NCI-H2196 treated with DMSO at 0.1 percent for 48 hours (cell line): ENCODE measurements around the gene NLGN1.
A peak's percentile ranks its signal among the peaks of the same experiment; 100 is the strongest.

Experiments
- DNase-seq: peaks from one replicate; lab custom pipeline; 2025; ENCODE audit not compliant: unreplicated experiment; lab: John Stamatoyannopoulos, UW

Gene NLGN1

DNA sequence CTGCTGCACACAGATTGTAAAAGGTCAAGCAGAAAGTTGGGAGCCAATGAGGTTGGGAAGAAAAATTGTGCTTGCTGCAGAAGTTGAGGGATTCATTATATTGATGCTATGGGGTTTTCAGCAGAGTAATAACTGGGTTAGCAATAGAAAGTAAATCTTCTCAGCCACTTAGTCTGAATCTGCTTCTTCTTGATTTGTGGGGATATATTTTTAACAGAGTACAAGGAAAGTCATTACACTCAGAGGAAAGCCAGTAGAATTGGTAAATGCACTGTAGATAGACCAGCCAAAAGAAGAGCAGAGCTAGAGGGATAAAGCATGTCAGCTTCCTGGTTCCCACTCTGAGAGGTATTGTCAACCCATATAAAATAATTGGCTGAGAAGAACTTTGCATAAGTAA, 663.6 kb downstream of the NLGN1 start:
- DNase-seq, result no peak

DNA sequence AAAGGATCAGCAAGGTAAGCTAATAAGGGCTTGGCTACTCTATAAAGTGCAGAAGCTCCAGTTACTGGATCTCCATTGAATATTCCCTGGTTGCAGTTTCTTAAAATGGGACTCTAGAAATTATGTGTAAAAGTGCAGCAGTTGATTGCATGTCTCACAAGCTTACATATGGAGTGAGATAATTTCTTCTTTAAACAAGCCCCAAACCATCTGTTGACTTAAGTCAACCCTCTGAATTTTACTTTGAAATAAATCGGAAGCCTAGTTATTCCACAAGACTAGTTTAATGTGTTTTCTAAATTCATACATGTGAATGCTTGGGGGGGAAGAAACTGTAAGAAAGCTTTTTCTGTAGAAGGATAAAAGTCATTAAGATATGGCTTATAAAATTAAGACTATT, 664.2 kb downstream of the NLGN1 start:
- no peak for DNase-seq

DNA sequence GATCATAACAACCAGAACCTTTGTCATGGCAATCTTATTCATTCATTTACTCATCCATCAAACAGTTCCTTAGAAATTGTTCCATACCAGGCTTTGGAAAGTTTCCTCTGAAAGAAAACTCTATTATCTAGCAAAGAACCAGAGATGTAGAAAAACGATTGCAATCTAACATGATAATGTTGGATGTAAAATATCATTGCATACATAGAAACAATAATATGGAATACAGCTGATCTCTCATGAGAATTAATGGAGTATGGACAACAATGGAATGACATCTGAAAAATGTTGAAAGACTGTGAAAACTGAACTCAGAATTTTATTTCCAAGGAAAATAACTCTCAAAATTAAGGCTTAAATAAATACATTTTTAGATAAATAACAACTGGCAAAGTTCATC, 665.4 kb downstream of the NLGN1 start:
- no peak for DNase-seq

DNA sequence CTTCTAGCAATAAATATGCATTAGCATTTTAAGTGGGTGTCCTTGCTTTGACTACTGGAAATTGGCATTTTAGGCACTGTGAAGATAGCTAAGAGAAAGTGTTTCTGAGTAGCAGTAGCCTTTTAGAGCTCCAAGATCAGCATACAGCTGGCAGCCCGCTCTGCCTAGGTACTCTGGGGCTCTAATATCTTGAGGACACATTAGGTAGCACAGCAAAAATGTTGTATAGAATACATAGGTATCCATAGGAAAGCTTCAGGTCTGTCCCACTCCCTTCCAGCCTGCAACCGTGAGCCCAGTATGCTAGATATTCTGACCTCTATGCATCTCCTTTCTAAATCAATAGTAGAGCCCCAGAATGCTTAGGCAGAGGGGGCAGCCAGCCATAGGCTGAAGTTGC, 670.5 kb downstream of the NLGN1 start:
- DNase-seq, result no peak

DNA sequence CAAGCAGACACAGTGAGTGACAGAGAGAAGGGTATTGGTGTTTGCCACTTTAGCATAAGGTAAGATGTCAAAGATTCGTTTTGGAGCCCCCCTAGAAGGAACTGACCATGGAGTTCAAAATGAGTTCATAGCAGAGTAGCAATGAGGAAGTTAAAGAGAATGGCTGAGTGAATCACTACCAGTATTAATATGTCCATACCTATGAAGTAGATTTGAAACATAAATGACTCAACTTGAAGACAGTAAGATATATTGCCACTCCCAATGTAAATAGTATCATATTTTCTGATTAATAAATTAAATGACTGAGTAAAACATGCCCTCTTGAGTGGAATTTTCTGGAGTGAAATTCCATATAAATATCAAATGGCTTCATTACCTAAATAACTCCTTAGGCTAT, 675.1 kb downstream of the NLGN1 start:
- no peak for DNase-seq

DNA sequence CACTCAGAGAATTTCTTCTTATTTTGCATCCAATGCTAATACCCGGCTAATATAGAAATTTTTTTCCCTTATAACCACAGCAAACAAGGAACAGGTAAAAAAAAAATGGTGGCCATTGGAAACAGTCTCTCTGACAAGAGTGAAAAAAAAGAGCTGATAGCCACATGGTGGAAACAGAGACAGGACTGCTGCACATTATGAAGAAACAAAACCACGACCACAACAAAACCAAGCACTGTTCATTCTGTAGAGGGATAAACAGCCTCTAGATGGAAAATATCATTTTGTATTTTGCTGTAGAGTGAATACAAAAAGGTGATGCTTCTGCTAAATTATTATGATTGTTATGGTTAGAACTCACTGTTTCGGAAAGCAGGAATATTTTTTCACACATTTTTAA, 686.2 kb downstream of the NLGN1 start:
- DNase-seq, result no peak

DNA sequence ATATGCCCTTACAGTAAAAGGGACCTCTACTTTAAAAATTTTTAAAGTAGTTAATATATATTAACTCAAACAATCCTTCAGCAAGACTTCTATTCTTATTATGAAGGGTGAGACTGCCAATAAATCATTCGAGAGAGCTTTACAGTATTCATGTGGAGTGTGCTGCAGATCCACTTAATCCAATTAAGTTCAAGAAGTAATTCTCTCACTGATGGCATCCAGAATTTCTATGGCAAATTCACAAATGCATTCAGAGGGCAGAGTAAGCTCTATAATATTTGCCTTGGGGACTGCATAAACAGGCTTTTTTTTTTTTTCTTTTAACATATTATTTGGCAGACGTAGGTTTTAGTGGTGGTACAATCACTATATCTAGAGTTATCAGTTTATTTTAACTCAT, 692.0 kb downstream of the NLGN1 start:
- DNase-seq, result no peak

DNA sequence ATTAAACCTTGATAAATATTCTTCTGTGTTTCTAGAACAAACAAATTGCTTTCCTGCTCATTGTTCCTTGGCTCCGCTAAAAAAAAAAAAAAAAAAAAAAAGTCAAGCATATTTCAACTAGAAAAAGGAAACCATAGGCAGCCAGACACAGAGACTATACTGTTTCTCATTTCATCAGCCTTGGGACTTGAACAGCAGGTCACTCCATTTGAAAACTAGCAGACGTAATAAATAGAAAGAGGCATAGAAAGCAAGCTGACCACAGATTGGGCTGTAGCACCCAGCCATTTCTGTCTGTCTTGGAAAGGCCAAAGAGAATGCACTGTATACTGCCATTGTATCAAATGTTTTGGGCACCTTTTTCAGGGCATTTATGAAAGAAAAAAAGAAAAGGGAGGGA, 697.1 kb downstream of the NLGN1 start:
- DNase-seq, result no peak

DNA sequence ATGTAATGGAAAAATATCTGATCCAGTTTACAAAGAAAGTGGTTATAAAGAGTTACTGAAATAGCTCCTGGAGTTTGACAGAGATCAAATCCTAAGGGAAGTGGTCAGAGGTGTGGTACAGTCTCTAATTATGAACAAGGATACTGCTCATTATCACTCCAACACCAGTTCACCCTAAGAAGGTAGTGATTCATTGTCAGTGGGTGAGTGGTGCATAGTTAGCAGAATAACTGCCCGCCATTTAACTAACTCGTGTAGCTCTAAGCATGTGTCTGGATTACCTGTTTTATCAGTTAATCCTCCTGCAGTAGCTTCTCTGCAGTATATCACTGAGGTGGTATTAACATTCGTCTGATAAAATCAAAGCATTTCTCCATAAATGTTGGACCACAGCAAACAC, 700.1 kb downstream of the NLGN1 start:
- DNase-seq, result no peak

DNA sequence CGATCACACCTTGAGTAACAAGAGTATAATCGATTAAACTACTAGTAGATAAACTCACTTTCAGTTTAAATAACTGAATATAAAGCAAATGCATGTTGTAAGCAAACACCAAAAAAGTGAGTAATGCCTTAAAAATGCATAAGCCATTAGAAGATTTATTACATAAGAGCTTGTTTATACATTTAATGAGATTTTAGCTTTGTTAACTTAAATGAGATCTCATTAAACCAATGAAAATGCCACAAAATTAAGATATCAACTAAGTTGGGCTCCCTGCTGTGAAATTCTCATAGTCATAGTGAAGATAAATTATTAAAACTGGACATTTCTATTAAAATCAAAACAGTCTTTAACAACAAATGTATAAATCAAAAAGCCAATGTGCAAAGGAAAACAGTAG, 701.2 kb downstream of the NLGN1 start:
- no peak for DNase-seq

DNA sequence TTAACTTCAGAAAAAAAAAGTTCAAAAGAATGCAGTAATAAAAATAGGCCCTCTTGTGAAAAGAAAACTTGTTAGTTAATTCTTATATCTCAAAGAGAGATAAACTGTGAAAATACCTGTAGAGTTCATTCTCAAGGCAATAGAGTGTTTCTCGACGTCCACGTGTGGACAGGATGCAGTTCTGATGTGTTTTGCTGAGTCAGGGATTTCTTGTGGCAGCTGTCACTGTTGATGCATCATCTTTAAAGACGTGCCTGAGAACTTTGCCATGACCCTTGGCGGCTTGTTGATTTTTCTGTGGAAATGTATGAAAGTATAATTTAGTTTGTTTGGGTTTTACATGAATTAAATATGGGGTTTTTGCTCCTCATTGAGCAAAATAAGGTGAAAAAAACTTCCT, 702.2 kb downstream of the NLGN1 start:
- DNase-seq, result no peak

DNA sequence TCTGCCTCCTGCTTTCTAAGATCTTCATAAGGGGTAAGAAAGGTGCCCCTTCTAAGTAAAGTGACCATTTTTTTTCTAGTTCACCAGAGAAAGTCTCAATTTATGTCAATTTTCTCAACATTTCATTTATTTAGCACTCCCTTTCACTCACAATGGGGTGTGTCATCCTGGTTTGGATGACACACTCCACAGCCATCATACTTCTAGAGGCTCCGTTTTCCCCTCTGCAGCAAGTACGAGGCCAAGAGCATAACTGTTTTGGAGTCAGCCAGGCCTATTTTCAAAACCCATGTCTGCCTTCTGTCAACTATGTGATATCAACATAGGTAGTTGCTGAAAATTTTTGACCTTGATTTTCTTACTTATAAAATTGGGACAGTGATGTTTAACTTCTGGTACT, 703.2 kb downstream of the NLGN1 start:
- DNase-seq, result no peak

DNA sequence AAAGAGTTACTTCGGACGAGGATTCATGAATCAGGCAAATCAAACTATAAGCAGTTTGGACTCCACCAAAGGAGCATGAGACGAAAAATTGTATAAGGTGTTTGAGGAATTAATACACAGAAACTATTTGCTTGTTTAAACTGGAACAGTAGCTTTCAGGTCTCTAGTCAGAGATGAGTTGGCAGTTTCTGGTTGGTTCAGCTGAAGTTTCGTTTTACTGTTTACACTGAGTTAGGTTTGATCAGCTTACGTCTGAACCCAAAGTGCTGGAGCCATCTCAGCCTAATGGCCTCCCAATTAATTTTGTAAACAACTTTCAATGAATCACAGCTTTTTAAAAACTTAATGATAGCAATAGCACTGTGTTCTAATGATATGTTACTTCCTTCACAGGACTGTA, 703.7 kb downstream of the NLGN1 start:
- DNase-seq, result no peak

DNA sequence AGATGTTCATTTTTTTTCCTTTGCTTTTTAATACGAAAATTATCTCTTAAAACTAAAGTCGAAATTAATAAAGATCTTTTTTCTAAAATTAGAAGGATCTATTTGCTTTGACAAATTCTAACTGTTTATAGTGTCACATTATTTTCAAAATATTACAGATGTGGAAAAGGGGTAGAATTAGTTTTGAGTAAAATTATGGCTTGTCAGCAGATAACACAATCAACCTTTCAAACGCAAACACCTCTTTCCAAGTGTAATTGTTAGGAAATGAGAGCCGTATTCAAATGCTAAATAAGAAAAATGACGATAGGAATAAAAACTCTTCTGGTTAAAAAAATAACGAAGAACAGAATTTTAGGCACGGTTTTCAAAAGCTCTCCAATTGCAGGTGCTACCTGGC, 704.7 kb downstream of the NLGN1 start:
- no peak for DNase-seq

DNA sequence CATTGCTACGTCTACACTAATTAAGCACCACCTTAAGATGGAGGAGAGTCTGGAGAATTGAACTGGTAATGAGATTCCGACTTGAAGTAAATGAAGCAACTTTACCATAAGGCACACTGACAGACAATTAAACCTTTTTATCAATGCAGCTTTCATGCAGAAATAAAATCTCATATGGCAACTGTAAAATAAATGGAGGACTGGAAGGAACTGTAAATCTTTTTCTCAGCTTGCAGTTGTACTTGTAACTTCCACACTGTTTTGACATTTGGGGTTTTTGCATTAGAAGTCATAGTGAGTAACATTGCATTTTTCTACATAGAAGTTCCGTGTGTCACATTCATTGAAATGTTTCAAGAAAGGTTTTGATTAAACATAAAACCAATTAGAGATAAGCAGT, 705.3 kb downstream of the NLGN1 start:
- DNase-seq, result no peak

DNA sequence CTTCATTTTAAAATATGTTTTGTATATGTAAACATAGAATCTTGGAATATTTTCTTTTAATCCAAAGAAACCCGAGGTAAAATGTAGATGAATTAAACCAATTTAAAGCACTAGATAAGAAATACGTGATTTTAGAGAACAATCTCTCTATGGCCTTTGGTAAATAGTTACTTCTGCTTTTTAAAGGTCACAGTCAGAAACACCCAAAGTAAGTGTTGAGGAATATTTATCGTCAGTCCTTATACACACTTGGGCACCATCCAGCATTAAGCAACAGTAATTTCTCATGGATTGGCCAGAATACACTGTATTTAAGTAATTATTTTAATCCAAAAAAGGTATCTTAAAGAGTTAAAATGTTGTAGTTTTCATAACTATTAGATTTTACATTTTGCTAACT, 713.2 kb downstream of the NLGN1 start:
- no peak for DNase-seq

DNA sequence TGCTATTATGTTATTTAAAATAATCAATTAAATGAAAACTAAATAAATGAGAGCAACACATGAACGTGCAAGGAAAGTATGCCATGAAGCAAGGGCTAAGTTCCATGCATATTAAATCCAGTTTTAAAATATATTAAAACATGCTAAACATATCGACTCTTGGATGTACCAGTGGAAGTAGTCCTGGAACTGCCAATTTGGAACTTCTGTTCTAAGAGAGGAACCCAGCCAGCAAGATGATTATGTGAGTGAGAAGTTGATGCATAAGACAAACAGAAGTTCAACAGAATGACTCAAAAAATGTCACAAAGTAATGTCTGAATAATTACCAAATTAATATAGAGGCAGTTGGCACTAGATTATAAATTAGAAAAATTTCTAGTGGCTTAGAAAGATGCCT, 714.2 kb downstream of the NLGN1 start:
- no peak for DNase-seq

DNA sequence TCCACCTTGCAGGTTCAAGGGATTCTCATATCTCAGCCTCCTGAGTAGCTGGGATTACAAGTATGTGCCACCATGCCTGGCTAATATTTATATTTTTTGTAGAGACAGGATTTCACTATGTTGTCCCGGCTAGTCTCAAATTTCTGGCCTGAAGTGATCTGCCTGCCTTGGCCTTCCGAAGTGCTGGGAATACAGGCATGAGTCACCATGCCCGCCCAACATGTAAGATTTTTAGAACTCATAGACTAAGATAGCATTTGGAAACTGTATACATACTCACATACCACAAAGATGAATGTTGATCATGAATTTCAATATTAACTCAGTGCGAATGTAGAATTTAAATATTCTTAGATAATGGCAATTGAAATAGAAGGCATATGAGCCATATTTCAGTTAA, 718.9 kb downstream of the NLGN1 start:
- no peak for DNase-seq

DNA sequence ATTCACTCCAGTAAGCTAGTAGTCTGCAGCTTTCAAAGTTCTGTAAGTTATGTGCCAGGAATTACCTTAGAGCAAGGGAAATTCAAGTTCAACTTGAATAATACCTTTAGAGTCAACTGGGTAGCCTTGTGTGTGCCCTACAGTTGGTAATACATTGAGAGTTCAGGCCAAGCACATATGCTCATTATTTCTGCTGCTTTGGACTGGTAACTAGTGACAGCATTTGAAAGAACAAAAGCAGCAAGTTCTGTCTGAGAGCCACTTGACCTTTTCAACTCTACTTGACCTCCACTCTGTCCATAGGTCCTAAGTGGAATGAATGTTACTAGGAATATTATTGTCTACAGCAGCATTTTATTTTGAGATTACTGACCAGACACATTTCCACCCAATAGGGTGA, 723.5 kb downstream of the NLGN1 start:
- no peak for DNase-seq

DNA sequence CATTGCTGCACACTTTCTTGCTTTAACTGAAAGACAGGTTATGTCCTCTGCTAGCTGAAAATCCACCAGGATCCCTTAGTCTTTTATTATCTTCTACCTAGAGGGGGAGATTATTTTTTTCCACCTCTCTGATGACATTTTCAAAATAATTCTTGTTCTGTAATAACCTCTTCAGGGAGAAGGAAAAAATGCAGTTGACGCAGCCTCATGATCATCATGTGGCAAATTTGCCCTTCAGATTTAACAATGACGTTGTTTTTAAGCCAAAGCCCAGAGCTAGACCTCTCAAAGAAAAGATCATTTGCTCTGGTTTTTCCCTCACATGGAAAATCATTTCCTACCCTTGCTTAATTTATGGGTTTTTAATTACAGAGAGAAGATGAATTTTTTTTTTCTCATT, 724.9 kb downstream of the NLGN1 start:
- DNase-seq, result no peak

DNA sequence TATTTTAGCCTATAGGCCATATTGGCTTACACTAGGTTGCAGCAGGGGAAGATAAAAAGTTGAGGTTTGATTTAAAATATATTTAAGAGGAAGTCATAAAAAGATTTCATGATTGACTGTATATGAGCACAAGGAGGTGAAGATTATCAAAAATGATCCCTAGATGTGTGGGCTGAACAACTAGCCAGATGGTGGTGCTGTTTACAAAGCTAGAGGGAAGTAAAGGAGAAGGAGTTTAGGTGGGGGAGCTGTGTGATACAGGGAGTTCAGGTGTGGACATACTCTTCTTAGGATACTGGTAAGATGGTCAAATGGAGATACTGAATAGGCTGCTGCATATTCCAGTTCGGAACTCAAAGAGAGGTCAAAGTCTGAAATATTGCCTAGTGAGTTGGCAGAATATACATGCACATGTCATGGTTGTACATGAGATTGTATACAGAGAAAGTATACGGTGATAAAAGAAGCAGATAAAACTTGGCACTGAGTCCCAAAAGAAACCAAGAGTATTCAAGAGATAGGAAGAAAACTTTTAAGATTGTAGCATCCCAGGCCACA, 727.8 kb downstream of the NLGN1 start:
- DNase-seq, result peak; percentile 44

DNA sequence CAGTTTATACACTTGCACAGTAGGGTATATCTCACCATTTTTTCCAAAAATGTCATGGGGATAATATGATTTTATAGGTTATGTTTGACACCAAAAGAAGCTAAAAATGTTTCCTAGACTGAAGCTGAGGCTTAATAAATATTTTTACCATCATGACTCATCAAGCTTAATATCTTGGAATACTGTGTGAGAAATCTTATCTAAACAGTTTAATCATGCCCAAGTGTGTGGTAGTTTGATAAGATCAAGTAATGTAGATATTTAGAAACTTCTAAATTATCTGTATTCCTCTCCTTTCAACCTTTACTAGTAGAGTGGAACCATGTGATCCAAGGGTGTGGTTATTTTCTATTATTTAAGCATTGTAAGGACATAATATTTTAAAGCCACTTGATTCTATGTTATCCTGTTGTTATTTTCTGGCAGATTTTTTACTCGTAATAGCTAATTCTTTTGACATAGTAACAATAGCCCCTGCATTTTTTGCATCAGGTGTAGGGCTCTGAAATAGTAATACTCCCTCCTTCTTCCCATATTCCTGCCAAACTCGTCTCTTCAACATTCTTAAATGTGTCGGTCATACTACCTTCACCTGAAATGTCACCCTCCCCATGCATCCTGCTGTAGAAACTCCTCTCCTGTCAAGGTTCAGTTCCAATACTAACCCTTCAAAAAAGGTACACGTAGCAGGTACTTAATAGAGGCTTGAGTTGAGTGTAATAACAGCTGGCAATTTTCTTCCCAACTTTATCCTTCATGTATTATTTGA, 729.6 kb downstream of the NLGN1 start:
- no peak for DNase-seq

DNA sequence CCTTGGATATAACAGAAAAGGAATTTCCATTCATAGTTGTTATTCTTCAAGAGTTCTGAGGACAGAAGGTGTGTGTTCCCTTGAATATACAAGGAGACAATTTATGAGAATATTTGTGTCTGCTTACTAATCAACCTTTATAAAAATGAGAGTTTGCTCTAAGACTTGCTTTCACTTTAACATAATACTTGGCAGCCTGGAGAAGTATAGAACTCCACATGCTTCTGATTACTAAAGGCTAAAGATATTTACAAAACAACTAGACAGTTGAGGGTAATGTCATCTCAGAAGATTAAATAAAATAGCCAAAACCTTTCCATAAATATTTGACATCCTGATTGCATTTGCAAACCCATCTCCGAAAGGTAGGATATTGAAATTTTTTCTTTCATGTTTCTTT, 734.5 kb downstream of the NLGN1 start:
- DNase-seq, result no peak
